HFFc6 (cell line): Measurements from ENCODE around the gene TMPO. TPM values are rescaled to one million over a fixed set of nuclear protein-coding genes. Genes with fewer than 3 reads are reported as not detected.
"Not testable (repeated sequence)": the region's sequence is repeated elsewhere in the genome, so short reads cannot be mapped to it uniquely, and the experiment has no call there.

Experiments used
- DNase-seq: peaks from one replicate; pipeline ENCODE4 v3.0.0-alpha.2; 2018
- H3K27ac Mint-ChIP-seq: 2 replicates; pipeline ENCODE4 v1.8.0; 2020; ENCODE audit warnings: mild to moderate bottlenecking, mixed read lengths
- H3K27me3 Mint-ChIP-seq: 2 replicates; pipeline ENCODE4 v1.8.0; 2021; ENCODE audit warnings: mild to moderate bottlenecking, moderate library complexity, mixed read lengths; ENCODE audit not compliant: insufficient read depth
- H3K36me3 Mint-ChIP-seq: 2 replicates; pipeline ENCODE4 v1.8.0; 2021; ENCODE audit warnings: low read depth, mixed read lengths
- H3K4me1 Mint-ChIP-seq: 2 replicates; pipeline ENCODE4 v1.8.0; 2020; ENCODE audit warnings: low read depth, mixed read lengths
- H3K4me3 Mint-ChIP-seq: 2 replicates; pipeline ENCODE4 v1.8.0; 2020; ENCODE audit warnings: mild to moderate bottlenecking, moderate library complexity, mixed read lengths
- H3K9me3 Mint-ChIP-seq: 2 replicates; pipeline ENCODE4 v1.8.0; 2020; ENCODE audit warnings: mild to moderate bottlenecking, mixed read lengths
- CTCF ChIP-seq: fragments of 200-600 bp; sonication (generic); IDR thresholded peaks from 2 replicates; pipeline ENCODE4 v1.5.0; 2021; ENCODE audit warnings: antibody characterized with exemption, mild to moderate bottlenecking
- total RNA-seq, 6 experiments: library from RNA; stranded (reverse); fragmentation: NEBNext Ultra II Directional; extraction: Animal tissue kit (Norgen Biotek cat#: 25700); gene quantifications; 2 replicates in 1 of 6; 3 replicates in 5 of 6; pipeline ENCODE4 v1.2.3, GENCODE V29; 2021

TMPO gene
- total RNA-seq, 6 experiments from 2014 or later: 48.4 to 112 (median 98.2) TPM

GRCh38 chr12:98559666-98560065 is 44.3 kb downstream of the TMPO start:
- H3K27me3 Mint-ChIP-seq: peaks cover 2% of the 10 kb centered on the region
- no peak for TF ChIP-seq CTCF
- no peaks in the 10 kb centered on the region for H3K4me1 Mint-ChIP-seq
- H3K36me3 Mint-ChIP-seq: no peaks in the 10 kb centered on the region
- no peak overlapping the region for H3K4me3 Mint-ChIP-seq
- no peak overlapping the region for H3K27ac Mint-ChIP-seq
- H3K9me3 Mint-ChIP-seq: peaks cover 3% of the 10 kb centered on the region; the same call in 1 of the 2 replicates
- no peak for DNase-seq

GRCh38 chr12:98561846-98562245 is 46.5 kb downstream of the TMPO start:
- Mint-ChIP-seq H3K27ac (no peak overlapping the region), H3K9me3 (peaks cover 3% of the 10 kb centered on the region; the same call in 1 of the 2 replicates), H3K36me3 (no peaks in the 10 kb centered on the region), H3K4me3 (no peak overlapping the region), H3K27me3 (peaks cover 2% of the 10 kb centered on the region), H3K4me1 (peaks cover 8% of the 10 kb centered on the region)
- TF ChIP-seq CTCF: no peak
- no peak for DNase-seq

GRCh38 chr12:98572010-98572409 is 56.6 kb downstream of the TMPO start:
- H3K27me3 Mint-ChIP-seq: no peaks in the 10 kb centered on the region; the same call in 1 of the 2 replicates

GRCh38 chr12:98574110-98574509 is 58.7 kb downstream of the TMPO start:
- TF ChIP-seq CTCF: no peak
- Mint-ChIP-seq H3K36me3 (no peaks in the 10 kb centered on the region), H3K9me3 (no peaks in the 10 kb centered on the region), H3K4me3 (no peak overlapping the region), H3K27ac (no peak overlapping the region), H3K4me1 (peaks cover 7% of the 10 kb centered on the region), H3K27me3 (peaks cover 2% of the 10 kb centered on the region; the same call in 1 of the 2 replicates)
- DNase-seq: no peak

More at GRCh38 chr12:98572010-98572409, 56.6 kb downstream of the TMPO start:
- H3K27ac Mint-ChIP-seq: no peak overlapping the region
- peak; percentile 58 for TF ChIP-seq CTCF
- H3K4me1 Mint-ChIP-seq: peaks cover 7% of the 10 kb centered on the region
- H3K4me3 Mint-ChIP-seq: no peak overlapping the region
- DNase-seq: no peak
- H3K9me3 Mint-ChIP-seq: no peaks in the 10 kb centered on the region
- H3K36me3 Mint-ChIP-seq: no peaks in the 10 kb centered on the region

- peaks cover 7% of the 10 kb centered on the region for H3K4me1 Mint-ChIP-seq
- DNase-seq: no peak
- TF ChIP-seq CTCF: no peak
- H3K36me3 Mint-ChIP-seq: no peaks in the 10 kb centered on the region
- H3K9me3 Mint-ChIP-seq: no peaks in the 10 kb centered on the region
- peaks cover 2% of the 10 kb centered on the region; the same call in 1 of the 2 replicates for H3K27me3 Mint-ChIP-seq
- no peak overlapping the region for H3K27ac Mint-ChIP-seq
- H3K4me3 Mint-ChIP-seq: no peak overlapping the region
Observed at GRCh38 chr12:98575013-98575412, 59.6 kb downstream of the TMPO start.

- not testable (repeated sequence) for H3K27ac Mint-ChIP-seq
Observed at GRCh38 chr12:98576795-98577194, 61.4 kb downstream of the TMPO start.

More at GRCh38 chr12:98576795-98577194, 61.4 kb downstream of the TMPO start:
- H3K4me3 Mint-ChIP-seq, H3K36me3 Mint-ChIP-seq, H3K27me3 Mint-ChIP-seq, H3K9me3 Mint-ChIP-seq, DNase-seq: not testable (repeated sequence)
- H3K4me1 Mint-ChIP-seq: peaks cover 15% of the 10 kb centered on the region
